ENCODE measurements around the gene RABEP1. TPM values are rescaled to one million over a fixed set of nuclear protein-coding genes. Genes with fewer than 3 reads are reported as not detected.

RABEP1 gene
- total RNA-seq, 1 experiment from 2014 or later: 43.1 TPM

DNA sequence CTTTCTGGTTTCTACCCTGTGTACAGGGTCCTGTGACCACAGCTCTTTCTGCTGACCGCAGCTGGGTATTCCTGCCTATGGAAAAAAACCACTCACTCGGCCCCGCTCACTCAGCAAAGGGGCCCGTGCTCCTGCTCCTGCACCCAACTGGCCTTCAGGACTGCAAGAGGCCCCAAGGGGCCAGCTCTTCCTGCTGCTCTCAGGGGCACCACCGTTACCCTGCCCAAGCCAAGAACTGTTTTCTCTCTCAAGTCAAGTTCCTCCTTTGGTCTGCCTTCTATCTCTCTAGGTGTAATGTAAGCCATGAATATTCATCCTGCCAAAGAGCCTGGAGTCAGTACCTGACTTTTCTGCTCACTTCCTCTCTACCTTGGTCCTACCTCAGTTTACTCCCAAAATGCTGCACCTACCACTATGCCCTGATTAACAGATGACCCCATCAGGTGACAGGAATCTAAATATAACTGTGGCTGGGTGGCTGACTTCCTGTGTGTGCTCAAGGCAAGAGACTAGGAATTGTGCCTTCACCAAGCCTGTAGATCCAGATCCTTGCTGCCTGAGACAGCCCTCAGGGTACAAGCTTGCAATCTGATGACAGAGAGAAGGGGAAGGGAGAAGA, 27.1 kb upstream of the RABEP1 start:
- no peak for DNase-seq (ENCODE audit: low read depth in 1 of 2, low spot score in 2 of 2)
- H3K27ac ChIP-seq: no peak overlapping the region
- H3K9me3 ChIP-seq (replicated peaks): no peaks in the 10 kb centered on the region
- no peaks in the 10 kb centered on the region for H3K4me1 ChIP-seq (replicated peaks)
- no peaks in the 10 kb centered on the region for H3K36me3 ChIP-seq
- H3K4me3 ChIP-seq: no peak overlapping the region
- no peaks in the 10 kb centered on the region for H3K27me3 ChIP-seq (replicated peaks)

- H3K27me3 ChIP-seq (replicated peaks): no peaks in the 10 kb centered on the region
- H3K4me1 ChIP-seq (replicated peaks): no peaks in the 10 kb centered on the region
- H3K36me3 ChIP-seq: no peaks in the 10 kb centered on the region
- DNase-seq (ENCODE audit: low read depth in 1 of 2, low spot score in 2 of 2): no peak
- no peaks in the 10 kb centered on the region for H3K9me3 ChIP-seq (replicated peaks)
- H3K27ac ChIP-seq: no peak overlapping the region
- no peak overlapping the region for H3K4me3 ChIP-seq
Measured at GRCh38 chr17:5257124-5257523, 25.0 kb upstream of the RABEP1 start.

DNA sequence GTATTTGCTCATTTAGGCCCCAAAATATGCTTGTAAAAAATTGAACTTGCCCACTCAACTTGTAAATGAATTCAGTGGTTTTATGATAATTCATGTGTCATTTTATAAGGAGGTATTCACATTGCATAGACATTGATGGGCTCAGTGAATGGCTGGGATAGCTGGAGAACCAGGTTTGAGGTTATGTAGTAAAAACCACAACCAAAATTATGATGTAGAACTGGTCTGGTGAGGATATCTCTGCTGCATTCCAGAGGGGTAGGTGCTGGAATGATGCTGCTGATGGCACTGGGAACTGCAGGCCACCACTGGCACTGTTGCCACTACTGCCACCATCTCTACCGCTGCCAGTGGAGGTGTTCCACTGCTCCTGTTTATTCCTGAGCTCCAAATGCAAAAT, 21.5 kb upstream of the RABEP1 start:
- H3K36me3 ChIP-seq: no peaks in the 10 kb centered on the region
- no peak overlapping the region for H3K4me3 ChIP-seq
- H3K27ac ChIP-seq: no peak overlapping the region
- no peak for DNase-seq (ENCODE audit: low read depth in 1 of 2, low spot score in 2 of 2)
- H3K9me3 ChIP-seq (replicated peaks): no peaks in the 10 kb centered on the region
- H3K27me3 ChIP-seq (replicated peaks): 0 out of 2 replicates have a peak, but pooled peaks cover 3% of the 10 kb centered on the region
- no peaks in the 10 kb centered on the region for H3K4me1 ChIP-seq (replicated peaks)

GRCh38 chr17:5262416-5262991, 19.6 kb upstream of the RABEP1 start:
- Histone ChIP-seq H3K27ac (no peak overlapping the region), H3K36me3 (no peaks in the 10 kb centered on the region), H3K4me3 (no peak overlapping the region), H3K9me3 (replicated peaks) (no peaks in the 10 kb centered on the region), H3K4me1 (replicated peaks) (no peaks in the 10 kb centered on the region), H3K27me3 (replicated peaks) (0 out of 2 replicates have a peak, but pooled peaks cover 3% of the 10 kb centered on the region)
- DNase-seq (ENCODE audit: low read depth in 1 of 2, low spot score in 2 of 2): no peak

DNA sequence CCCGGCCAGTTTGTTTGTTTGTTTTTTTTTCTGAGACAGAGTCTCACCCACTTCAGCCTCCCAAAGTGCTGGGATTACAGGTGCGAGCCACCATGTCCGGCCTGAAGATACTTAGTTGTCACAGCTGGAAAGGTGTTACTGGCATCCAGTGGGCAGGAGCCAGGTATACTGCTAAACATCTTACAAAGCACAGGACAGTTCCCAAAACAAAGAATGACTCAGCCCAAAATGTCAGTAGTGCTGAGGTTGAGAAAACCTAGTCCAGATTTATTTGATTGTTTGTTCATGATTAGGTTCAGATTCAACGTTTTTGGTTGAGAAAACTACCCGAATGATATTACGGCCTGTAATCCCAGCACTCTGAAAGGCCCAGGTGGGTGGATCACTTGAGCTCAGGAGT, 18.6 kb upstream of the RABEP1 start:
- no peaks in the 10 kb centered on the region for H3K9me3 ChIP-seq (replicated peaks)
- no peak overlapping the region for H3K27ac ChIP-seq
- H3K4me1 ChIP-seq (replicated peaks): no peaks in the 10 kb centered on the region
- no peak for DNase-seq (ENCODE audit: low read depth in 1 of 2, low spot score in 2 of 2)
- 0 out of 2 replicates have a peak, but pooled peaks cover 3% of the 10 kb centered on the region for H3K27me3 ChIP-seq (replicated peaks)
- H3K4me3 ChIP-seq: no peak overlapping the region
- no peaks in the 10 kb centered on the region for H3K36me3 ChIP-seq

- Histone ChIP-seq H3K27ac (no peak overlapping the region), H3K4me3 (no peak overlapping the region), H3K9me3 (replicated peaks) (no peaks in the 10 kb centered on the region), H3K36me3 (no peaks in the 10 kb centered on the region), H3K4me1 (replicated peaks) (no peaks in the 10 kb centered on the region), H3K27me3 (replicated peaks) (peaks cover 3% of the 10 kb centered on the region; the same call in 1 of the 2 replicates)
- no peak for DNase-seq (ENCODE audit: low read depth in 1 of 2, low spot score in 2 of 2)
Measured at GRCh38 chr17:5264893-5265292, 17.2 kb upstream of the RABEP1 start.

DNA sequence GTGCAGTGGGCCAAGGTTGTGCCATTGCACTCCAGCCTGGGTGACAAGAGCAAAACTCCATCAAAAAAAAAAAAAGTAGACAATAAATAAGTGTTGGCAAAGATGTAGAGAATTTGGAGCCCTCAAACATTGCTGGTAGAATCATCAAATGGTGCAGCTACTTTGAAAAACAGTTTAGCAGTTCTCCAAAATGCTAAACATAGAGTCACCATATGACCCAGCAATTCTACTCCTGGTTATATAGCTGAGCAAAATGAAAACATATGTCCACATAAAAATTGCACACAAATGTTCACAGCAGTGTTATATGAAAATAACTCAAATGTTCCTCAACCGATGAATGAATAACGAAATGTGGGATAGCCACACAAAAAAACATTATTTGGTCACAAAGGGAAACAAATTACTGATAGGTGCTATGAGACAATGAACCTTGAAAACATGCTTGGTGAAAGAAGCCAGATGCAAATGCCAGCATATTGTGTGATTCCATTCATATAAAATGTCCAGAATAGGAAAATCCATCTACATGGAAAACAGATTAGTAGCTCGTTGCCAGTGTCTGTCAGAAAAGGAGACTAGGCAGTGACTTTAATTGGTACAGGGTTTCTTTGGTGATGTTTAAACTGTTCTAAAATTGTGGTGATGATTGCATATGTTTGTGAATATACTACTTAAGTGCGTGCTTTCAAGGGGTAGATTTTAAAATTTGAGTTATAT, 12.7 kb upstream of the RABEP1 start:
- Histone ChIP-seq H3K36me3 (no peaks in the 10 kb centered on the region), H3K27me3 (replicated peaks) (no peaks in the 10 kb centered on the region; the same call in 1 of the 2 replicates), H3K9me3 (replicated peaks) (no peaks in the 10 kb centered on the region), H3K4me3 (no peak overlapping the region), H3K27ac (no peak overlapping the region), H3K4me1 (replicated peaks) (no peaks in the 10 kb centered on the region)
- no peak for DNase-seq (ENCODE audit: low read depth in 1 of 2, low spot score in 2 of 2)

DNA sequence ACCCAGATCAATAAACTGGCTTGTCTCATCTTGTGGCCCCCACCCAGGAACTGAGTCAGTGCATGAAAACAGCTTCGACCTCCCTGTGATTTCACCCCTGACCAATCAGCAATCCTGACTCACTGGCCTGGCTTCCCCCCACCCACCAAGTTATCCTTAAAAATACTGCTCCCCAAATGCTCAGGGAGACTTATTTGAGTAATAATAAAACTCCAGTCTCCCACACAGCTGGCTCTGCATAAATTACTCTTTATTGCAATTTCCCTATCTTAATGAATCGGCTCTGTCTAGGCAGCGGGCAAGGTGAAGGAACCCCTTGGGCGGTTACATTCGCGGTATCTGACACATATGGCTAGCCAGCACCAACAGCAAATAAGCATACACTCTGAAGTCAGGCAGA, 9.8 kb upstream of the RABEP1 start:
- no peak for DNase-seq (ENCODE audit: low read depth in 1 of 2, low spot score in 2 of 2)
- no peak overlapping the region for H3K4me3 ChIP-seq
- no peaks in the 10 kb centered on the region for H3K4me1 ChIP-seq (replicated peaks)

DNA sequence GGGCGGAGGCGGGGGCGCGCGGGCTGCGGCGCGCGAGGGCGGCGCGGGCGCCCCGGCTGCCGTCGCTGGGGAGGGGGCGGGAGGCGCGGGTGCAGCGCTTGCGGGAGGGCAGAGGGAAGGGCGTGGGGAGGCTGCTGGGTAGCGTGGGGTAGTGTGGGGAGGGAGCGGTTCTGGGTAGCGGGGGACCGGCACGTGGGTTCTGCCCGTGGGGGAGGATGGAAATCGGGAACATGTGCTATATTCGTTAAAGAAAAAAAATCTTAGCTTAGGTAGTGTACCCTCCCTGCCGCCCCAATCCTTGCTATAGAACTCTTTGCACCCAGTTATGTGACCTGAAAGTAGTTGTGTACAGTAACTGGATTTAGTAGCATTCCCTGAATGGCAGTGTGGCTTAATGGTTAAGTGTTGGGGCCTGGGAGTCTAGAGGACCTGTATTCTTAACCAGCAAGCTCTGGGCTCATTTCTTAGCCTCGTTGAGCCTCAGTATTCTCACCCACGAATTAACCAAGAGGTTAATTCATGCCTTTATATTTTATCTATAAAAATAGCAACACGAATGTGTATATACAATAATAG, 646 bp downstream of the RABEP1 start:
- H3K36me3 ChIP-seq: peaks cover 12% of the 10 kb centered on the region
- peaks cover 8% of the 10 kb centered on the region; the same call in 1 of the 2 replicates for H3K4me1 ChIP-seq (replicated peaks)
- H3K27me3 ChIP-seq (replicated peaks): no peaks in the 10 kb centered on the region
- H3K4me3 ChIP-seq: peak overlapping the region; percentile 100
- H3K9me3 ChIP-seq (replicated peaks): 0 out of 2 replicates have a peak, but pooled peaks cover 2% of the 10 kb centered on the region
- DNase-seq (ENCODE audit: low read depth in 1 of 2, low spot score in 2 of 2): peak in 1 of 2 experiments; percentile 12
- no peak overlapping the region for H3K27ac ChIP-seq

More for the DNA sequence above, 9.8 kb upstream of the RABEP1 start:
- H3K36me3 ChIP-seq: no peaks in the 10 kb centered on the region
- H3K9me3 ChIP-seq (replicated peaks): no peaks in the 10 kb centered on the region
- H3K27ac ChIP-seq: no peak overlapping the region
- no peaks in the 10 kb centered on the region; the same call in 1 of the 2 replicates for H3K27me3 ChIP-seq (replicated peaks)

GRCh38 chr17:5283571-5284315, 1.7 kb downstream of the RABEP1 start:
- DNase-seq (ENCODE audit: low read depth in 1 of 2, low spot score in 2 of 2): no peak
- no peak overlapping the region for H3K27ac ChIP-seq
- H3K9me3 ChIP-seq (replicated peaks): 0 out of 2 replicates have a peak, but pooled peaks cover 2% of the 10 kb centered on the region

GRCh38 chr17:5284681-5285080, 2.6 kb downstream of the RABEP1 start:
- no peak for DNase-seq (ENCODE audit: low read depth in 1 of 2, low spot score in 2 of 2)
- Histone ChIP-seq H3K36me3 (peaks cover 12% of the 10 kb centered on the region), H3K9me3 (replicated peaks) (0 out of 2 replicates have a peak, but pooled peaks cover 2% of the 10 kb centered on the region), H3K27ac (no peak overlapping the region), H3K4me1 (replicated peaks) (peaks cover 8% of the 10 kb centered on the region; the same call in 1 of the 2 replicates), H3K4me3 (no peak overlapping the region), H3K27me3 (replicated peaks) (no peaks in the 10 kb centered on the region)

More at GRCh38 chr17:5283571-5284315, 1.7 kb downstream of the RABEP1 start:
- peaks cover 12% of the 10 kb centered on the region for H3K36me3 ChIP-seq
- H3K4me3 ChIP-seq: no peak overlapping the region; the same call in 1 of the 2 replicates
- no peaks in the 10 kb centered on the region for H3K27me3 ChIP-seq (replicated peaks)
- H3K4me1 ChIP-seq (replicated peaks): peaks cover 8% of the 10 kb centered on the region; the same call in 1 of the 2 replicates

DNA sequence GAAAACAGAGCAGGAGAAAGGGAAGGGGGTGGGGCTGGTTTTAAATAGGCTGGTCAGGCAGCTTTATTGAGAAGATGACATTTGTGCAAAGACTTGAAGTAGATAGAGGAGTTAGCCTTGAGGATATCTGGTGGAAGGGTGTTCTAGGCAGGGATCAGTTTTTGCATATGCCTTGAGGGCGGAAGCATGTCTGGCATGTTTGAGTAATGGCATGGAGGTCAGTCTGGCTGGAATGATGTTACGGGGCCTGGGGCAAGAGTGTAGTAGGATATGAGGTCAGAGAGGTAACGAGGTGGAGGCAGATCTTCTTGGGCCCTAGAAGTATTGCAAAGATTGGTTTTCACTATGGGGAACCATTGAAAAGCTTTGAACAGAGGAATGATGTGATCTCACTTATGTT, 4.8 kb downstream of the RABEP1 start:
- peaks cover 8% of the 10 kb centered on the region; the same call in 1 of the 2 replicates for H3K4me1 ChIP-seq (replicated peaks)
- H3K27me3 ChIP-seq (replicated peaks): no peaks in the 10 kb centered on the region
- H3K36me3 ChIP-seq: peaks cover 12% of the 10 kb centered on the region
- H3K27ac ChIP-seq: no peak overlapping the region
- H3K9me3 ChIP-seq (replicated peaks): 0 out of 2 replicates have a peak, but pooled peaks cover 2% of the 10 kb centered on the region
- DNase-seq (ENCODE audit: low read depth in 1 of 2, low spot score in 2 of 2): no peak
- H3K4me3 ChIP-seq: no peak overlapping the region

GRCh38 chr17:5291683-5292350, 9.7 kb downstream of the RABEP1 start:
- H3K4me1 ChIP-seq (replicated peaks): no peaks in the 10 kb centered on the region
- no peak for DNase-seq (ENCODE audit: low read depth in 1 of 2, low spot score in 2 of 2)

More at GRCh38 chr17:5291683-5292350, 9.7 kb downstream of the RABEP1 start:
- Histone ChIP-seq H3K36me3 (no peaks in the 10 kb centered on the region; the same call in 1 of the 2 replicates), H3K27ac (no peak overlapping the region), H3K4me3 (no peak overlapping the region), H3K9me3 (replicated peaks) (no peaks in the 10 kb centered on the region), H3K27me3 (replicated peaks) (no peaks in the 10 kb centered on the region)

Data from SJSA1 (cell line).